Vagina (tissue), 2 donors: ENCODE measurements around the gene GBP4.

Experiments used
- POLR2A ChIP-seq, 2 donors: fragments of 450-650 bp; IDR thresholded peaks; one replicate each; pipeline ENCODE4 v1.6.1; 2017; ENCODE audit warnings: antibody characterized with exemption in 2 of 2, mild to moderate bottlenecking in 2 of 2, moderate library complexity in 2 of 2
- POLR2AphosphoS5 ChIP-seq, 2 donors: sonication (generic); formaldehyde crosslinking; IDR thresholded peaks; one replicate each; pipeline ENCODE4 v1.9.0; 2017; ENCODE audit warnings: antibody characterized with exemption in 2 of 2, mild to moderate bottlenecking in 2 of 2, low read depth in 1 of 2; ENCODE audit not compliant: insufficient read depth in 1 of 2
- TF ChIP-seq, protein P1 (sequence below), 3 experiments: fragments of 450-650 bp in 2 of 3; fragments of 200-600 bp in 1 of 3; sonication (generic) in 1 of 3; IDR thresholded peaks; one replicate each; pipeline ENCODE4 v1.5.1; 2017 to 2019; ENCODE audit warnings: antibody characterized with exemption in 3 of 3, mild to moderate bottlenecking in 2 of 3, moderate library complexity in 2 of 3

- TF ChIP-seq, protein P1, sequence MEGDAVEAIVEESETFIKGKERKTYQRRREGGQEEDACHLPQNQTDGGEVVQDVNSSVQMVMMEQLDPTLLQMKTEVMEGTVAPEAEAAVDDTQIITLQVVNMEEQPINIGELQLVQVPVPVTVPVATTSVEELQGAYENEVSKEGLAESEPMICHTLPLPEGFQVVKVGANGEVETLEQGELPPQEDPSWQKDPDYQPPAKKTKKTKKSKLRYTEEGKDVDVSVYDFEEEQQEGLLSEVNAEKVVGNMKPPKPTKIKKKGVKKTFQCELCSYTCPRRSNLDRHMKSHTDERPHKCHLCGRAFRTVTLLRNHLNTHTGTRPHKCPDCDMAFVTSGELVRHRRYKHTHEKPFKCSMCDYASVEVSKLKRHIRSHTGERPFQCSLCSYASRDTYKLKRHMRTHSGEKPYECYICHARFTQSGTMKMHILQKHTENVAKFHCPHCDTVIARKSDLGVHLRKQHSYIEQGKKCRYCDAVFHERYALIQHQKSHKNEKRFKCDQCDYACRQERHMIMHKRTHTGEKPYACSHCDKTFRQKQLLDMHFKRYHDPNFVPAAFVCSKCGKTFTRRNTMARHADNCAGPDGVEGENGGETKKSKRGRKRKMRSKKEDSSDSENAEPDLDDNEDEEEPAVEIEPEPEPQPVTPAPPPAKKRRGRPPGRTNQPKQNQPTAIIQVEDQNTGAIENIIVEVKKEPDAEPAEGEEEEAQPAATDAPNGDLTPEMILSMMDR (IDR thresholded peaks at IDR 0.05), result no peak
- no peak for TF ChIP-seq POLR2A (IDR thresholded peaks at IDR 0.05)
- TF ChIP-seq POLR2AphosphoS5 (IDR thresholded peaks at IDR 0.05; ENCODE audit: insufficient read depth in 1 of 2, low read depth in 1 of 2), result no peak
These were observed 32.9 kb downstream of the GBP4 start for GRCh38 chr1:89165811-89166210.
